Esophagus muscularis mucosa (tissue), 3 donors: ENCODE measurements around the gene PRR11.

Experiments
- CTCF ChIP-seq, 3 experiments: fragments of 200-600 bp in 2 of 3; fragments of 450-650 bp in 1 of 3; sonication (generic) in 2 of 3; IDR thresholded peaks; one replicate each; pipeline ENCODE4 v1.5.1; 2017 to 2019; ENCODE audit warnings: antibody characterized with exemption in 3 of 3, mild to moderate bottlenecking in 2 of 3, moderate library complexity in 1 of 3
- POLR2A ChIP-seq: fragments of 450-650 bp; IDR thresholded peaks from one replicate; pipeline ENCODE4 v1.6.1; 2017; ENCODE audit warnings: antibody characterized with exemption, moderate library complexity, mild to moderate bottlenecking, low read depth
- POLR2AphosphoS5 ChIP-seq, 2 donors: sonication (generic); formaldehyde crosslinking; IDR thresholded peaks; one replicate each; pipeline ENCODE4 v1.6.1; 2017; ENCODE audit warnings: antibody characterized with exemption in 2 of 2

- no peak for TF ChIP-seq CTCF (IDR thresholded peaks at IDR 0.05)
- no peak for TF ChIP-seq POLR2A
- no peak for TF ChIP-seq POLR2AphosphoS5 (IDR thresholded peaks at IDR 0.05)
These were observed 13.7 kb upstream of the PRR11 start for GRCh38 chr17:59141860-59142259.
